Pancreas (tissue), 10 donors: Measurements from ENCODE around the gene ANKRD35. TPM values are rescaled to one million over a fixed set of nuclear protein-coding genes. Genes with fewer than 3 reads are reported as not detected.

Source experiments
- ATAC-seq, 4 donors: fragments of 200-7000 bp; cut with Tn5 transposase; one replicate each; pipeline versions ENCODE4 v1.8.0 to v1.9.1; 2020; ENCODE audit warnings: mild to moderate bottlenecking in 4 of 4, moderate library complexity in 4 of 4
- DNase-seq, 6 donors: peaks; one replicate each; pipeline ENCODE4 v3.0.0-alpha.2; 2020
- FAIRE-seq: peaks from 2 replicates; lab custom pipeline; 2012; peaks lifted over from hg19 to GRCh38; lab: Jason Lieb, UNC
- H3K27ac ChIP-seq, 4 donors: fragments of 200-600 bp; sonication (generic); 1 replicate in 3 of 4; 2 replicates in 1 of 4; pipeline versions ENCODE4 v1.5.0 to v1.8.0; 2020
- H3K27me3 ChIP-seq, 4 donors: fragments of 200-600 bp; one replicate each; pipeline ENCODE4 v1.8.0; 2021
- H3K36me3 ChIP-seq, 3 donors: fragments of 200-600 bp; sonication (generic) in 1 of 3; one replicate each; pipeline versions ENCODE4 v1.5.0 to v1.8.0; 2020 to 2021
- H3K4me1 ChIP-seq, 3 donors: fragments of 200-600 bp; one replicate each; pipeline ENCODE4 v1.8.0; 2021
- H3K4me3 ChIP-seq, 4 donors: fragments of 200-600 bp; sonication (generic) in 2 of 4; one replicate each; pipeline versions ENCODE4 v1.5.0 to v1.8.0; 2020 to 2021
- H3K9me3 ChIP-seq, 4 donors: fragments of 200-600 bp; one replicate each; pipeline ENCODE4 v1.8.0; 2021
- CTCF ChIP-seq, 4 donors: fragments of 200-600 bp; sonication (generic) in 3 of 4; IDR thresholded peaks; one replicate each; pipeline versions ENCODE4 v1.5.0 to v1.8.0; 2021; ENCODE audit warnings: antibody characterized with exemption in 4 of 4
- WGBS, 2 donors: extraction: QIAGEN DNeasy Blood & Tissue Kit; methylation state at CpG; one replicate each; pipeline ENCODE4 v1.1.7; 2013; 5-methylcytosine and 5-hydroxymethylcytosine counted together
- intact Hi-C, 3 donors: fragments of 100-400 bp; cut with DNase I; formaldehyde crosslinking; loops; one replicate each; pipeline versions ENCODE4 v1.11.1 to v1.14.2; 2022
- polyA plus RNA-seq, 2 donors: library from polyadenylated mRNA; stranded (reverse); fragments of 200-250 nt; gene quantifications; one replicate each; pipeline ENCODE4 v1.2.3, GENCODE V29; 2013
- total RNA-seq, 6 donors: library from RNA; stranded (reverse); fragmentation: NEBNext Ultra II Directional in 4 of 6; extraction: Animal tissue kit (Norgen Biotek cat#: 25700) in 4 of 6; gene quantifications; one replicate each; pipeline versions ENCODE4 v1.2.1 to v1.2.4, GENCODE V29; 2021 to 2023
- donor health status: healthy with polysubstance abuse.
- donor health status: DM: no; HTN: no; CAD: no; lungs with moderate emphysema.
- donor health status: DM: no; HTN: no; CAD: no.
- donor health status: control.
- donor health status: control.
- donor health status: Bipolar disorder and iron deficiency.
- donor health status: DM: yes; HTN: yes; CAD: no.
- donor health status: DM: no; HTN: no; CAD: no.
- donor health status: DM: no; HTN: no; CAD: no.
- donor health status: DM: yes; HTN: yes; CAD: no.

ANKRD35 gene
- total and polyA plus RNA-seq, 8 donors, result 0.04 to 0.68 (median 0.37) TPM

GRCh38 chr1:145877923-145878486 is 7.7 kb downstream of the ANKRD35 start:
- intact Hi-C loops, result no loop called here
- Histone ChIP-seq H3K4me3 (no peak overlapping the region), H3K9me3 (no peaks in the 10 kb centered on the region), H3K27me3 (no peaks in the 10 kb centered on the region), H3K36me3 (no peaks in the 10 kb centered on the region), H3K27ac (no peak overlapping the region), H3K4me1 (no peaks in the 10 kb centered on the region)
- DNase-seq (no peak), ATAC-seq (peak in 2 of 4 donors; percentile 11 to 24), FAIRE-seq (no peak)
- no peak for TF ChIP-seq CTCF (IDR thresholded peaks at IDR 0.05)
- 76 to 84% methylated on average over 7 of the region's 7 CpGs for WGBS, 2 donors

GRCh38 chr1:145874646-145875045 is 11.0 kb downstream of the ANKRD35 start:
- intact Hi-C loops, result no loop called here
- Histone ChIP-seq H3K4me1 (no peaks in the 10 kb centered on the region), H3K27ac (no peak overlapping the region), H3K36me3 (no peaks in the 10 kb centered on the region), H3K27me3 (no peaks in the 10 kb centered on the region), H3K4me3 (no peak overlapping the region), H3K9me3 (no peaks in the 10 kb centered on the region)
- no peak for TF ChIP-seq CTCF (IDR thresholded peaks at IDR 0.05)
- FAIRE-seq (no peak), ATAC-seq (no peak), DNase-seq (no peak)
- 88 to 96% methylated on average over 12 of the region's 12 CpGs for WGBS, 2 donors

- 63 to 67% methylated on average over 47 of the region's 47 CpGs for WGBS, 2 donors
- no peak for TF ChIP-seq CTCF (IDR thresholded peaks at IDR 0.05)
- no peak for DNase-seq
- ATAC-seq, result peak in 3 of 4 donors; percentile 51 to 77 (median 68)
- FAIRE-seq, result no peak
- Histone ChIP-seq H3K36me3 (no peaks in the 10 kb centered on the region), H3K4me3 (peak overlapping the region in 1 of 4 donors; percentile 30), H3K27me3 (no peaks in the 10 kb centered on the region), H3K9me3 (no peaks in the 10 kb centered on the region), H3K4me1 (no peaks in the 10 kb centered on the region), H3K27ac (peak overlapping the region in 2 of 4 donors; percentile 17 to 23)
- intact Hi-C loops, result no loop called here
Measured at GRCh38 chr1:145871994-145872924, 13.4 kb downstream of the ANKRD35 start.

- Histone ChIP-seq H3K27me3 (no peaks in the 10 kb centered on the region), H3K4me1 (no peaks in the 10 kb centered on the region), H3K36me3 (no peaks in the 10 kb centered on the region), H3K9me3 (no peaks in the 10 kb centered on the region), H3K27ac (no peak overlapping the region), H3K4me3 (no peak overlapping the region)
- 64 to 69% methylated on average over 4 of the region's 4 CpGs for WGBS, 2 donors
- ATAC-seq, result no peak
- TF ChIP-seq CTCF (IDR thresholded peaks at IDR 0.05), result no peak
- intact Hi-C loops, result no loop called here
- no peak for FAIRE-seq
- no peak for DNase-seq
Measured at GRCh38 chr1:145868232-145868631, 17.4 kb downstream of the ANKRD35 start.
